ENCODE results near the gene CYP2U1. TPM values are rescaled to one million over a fixed set of nuclear protein-coding genes. Genes with fewer than 3 reads are reported as not detected.

The CYP2U1 gene
- total and polyA plus RNA-seq, 9 of the 15 experiments (the other 6 are each of a cell fraction or from before 2014, with no cell fraction given): 0.03 to 0.15 (median 0.07) TPM

DNA sequence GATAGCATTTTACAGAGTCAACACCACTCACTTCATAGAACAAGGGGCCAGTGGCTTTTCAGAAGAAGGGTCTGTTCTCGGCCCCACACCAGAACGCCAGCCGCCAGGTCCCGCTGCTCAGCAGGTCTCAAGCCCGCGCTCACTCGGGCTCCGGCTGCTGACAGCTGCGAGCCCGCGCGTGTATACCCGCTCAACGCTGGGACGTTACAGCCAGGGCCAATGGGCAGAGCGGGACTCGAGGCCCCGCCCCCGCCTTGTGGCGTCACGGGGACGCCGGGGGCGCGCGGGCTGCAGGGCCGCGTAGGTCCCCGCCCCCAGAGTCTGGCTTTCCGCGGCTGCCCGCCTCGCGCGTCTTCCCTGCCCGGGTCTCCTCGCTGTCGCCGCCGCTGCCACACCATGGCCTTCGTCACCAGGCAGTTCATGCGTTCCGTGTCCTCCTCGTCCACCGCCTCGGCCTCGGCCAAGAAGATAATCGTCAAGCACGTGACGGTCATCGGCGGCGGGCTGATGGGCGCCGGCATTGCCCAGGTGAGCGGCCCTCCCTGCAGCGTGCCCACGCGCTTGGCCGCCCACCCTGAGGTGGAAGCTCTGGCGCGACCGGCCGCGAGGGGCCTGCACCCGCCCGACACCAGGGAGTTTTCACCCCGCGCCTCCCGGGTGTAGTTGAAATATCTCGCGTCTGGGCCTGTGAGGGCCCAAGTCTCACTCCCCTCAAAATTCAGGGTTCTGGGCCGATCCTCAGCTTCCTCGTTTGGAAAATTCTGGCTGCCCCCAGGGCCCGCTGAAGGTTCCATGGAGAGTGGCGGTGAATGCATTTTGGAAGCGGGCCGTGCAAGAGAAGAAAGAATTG is 58.4 kb downstream of the CYP2U1 start, which contains the start of gene HADH (continued):
- no peak for TF ChIP-seq ZNF143 (CRISPR knock-in tag; IDR thresholded peaks at IDR 0.05)
- TF ChIP-seq LARP7 (IDR thresholded peaks at IDR 0.05): no peak
- TF ChIP-seq SIN3A (IDR thresholded peaks at IDR 0.05; ENCODE audit: borderline replicate concordance in 2 of 2, control insufficient read depth in 1 of 2, low read depth in 2 of 2, low read length in 2 of 2): peak; percentile 85 to 89; a peak in 3 of 4 replicates
- peak; percentile 93 for TF ChIP-seq CXXC5 (CRISPR knock-in tag; IDR thresholded peaks at IDR 0.05)
- no peak for TF ChIP-seq HBP1 (CRISPR knock-in tag; IDR thresholded peaks at IDR 0.05)
- TF ChIP-seq HOXB6 (CRISPR knock-in tag; IDR thresholded peaks at IDR 0.05; ENCODE audit: borderline replicate concordance): no peak
- peak; percentile 16; the same call in 1 of the 2 replicates for TF ChIP-seq ZBTB40 (IDR thresholded peaks at IDR 0.05)
- TF ChIP-seq ZBTB40 (CRISPR knock-in tag; IDR thresholded peaks at IDR 0.05): no peak
